HUES6 (cell line): ENCODE data around the gene NEU4.

Source experiments
- H3K27ac ChIP-seq: 2 replicates; pipeline ENCODE4 v1.7.0; 2013; ENCODE audit warnings: low read depth, mild to moderate bottlenecking, low read length, inconsistent platforms
- H3K27me3 ChIP-seq: 2 replicates; pipeline ENCODE4 v1.6.1; 2013; ENCODE audit warnings: low read length; ENCODE audit not compliant: control insufficient read depth, insufficient read depth
- H3K36me3 ChIP-seq: 2 replicates; pipeline ENCODE4 v1.6.1; 2013; ENCODE audit warnings: low read length; ENCODE audit not compliant: control insufficient read depth, insufficient read depth
- H3K4me1 ChIP-seq: 2 replicates; pipeline ENCODE4 v1.6.1; 2013; ENCODE audit warnings: low read length; ENCODE audit not compliant: control insufficient read depth, insufficient read depth
- H3K4me3 ChIP-seq: 2 replicates; pipeline ENCODE4 v1.5.1; 2013; ENCODE audit warnings: low read depth, low read length
- H3K9ac ChIP-seq: one replicate; pipeline ENCODE4 v1.6.1; 2013; ENCODE audit warnings: mild to moderate bottlenecking, low read length
- H3K9me3 ChIP-seq: 2 replicates; pipeline ENCODE4 v1.6.1; 2013; ENCODE audit warnings: low read depth, low read length; ENCODE audit not compliant: control insufficient read depth, insufficient read depth

Gene NEU4

GRCh38 chr2:241852981-241853631, 44.1 kb downstream of the NEU4 start:
- Histone ChIP-seq H3K27me3 (no peaks in the 10 kb centered on the region), H3K4me1 (no peaks in the 10 kb centered on the region; the same call in 1 of the 2 replicates)

GRCh38 chr2:241853651-241854341, 44.8 kb downstream of the NEU4 start:
- Histone ChIP-seq H3K27me3 (no peaks in the 10 kb centered on the region), H3K27ac (no peak overlapping the region), H3K4me3 (no peak overlapping the region), H3K9ac (no peak overlapping the region), H3K9me3 (no peaks in the 10 kb centered on the region), H3K4me1 (no peaks in the 10 kb centered on the region; the same call in 1 of the 2 replicates), H3K36me3 (no peaks in the 10 kb centered on the region)

More at GRCh38 chr2:241852981-241853631, 44.1 kb downstream of the NEU4 start:
- H3K9ac ChIP-seq, result no peak overlapping the region
- no peaks in the 10 kb centered on the region for H3K36me3 ChIP-seq
- H3K27ac ChIP-seq, result no peak overlapping the region
- H3K4me3 ChIP-seq, result no peak overlapping the region
- H3K9me3 ChIP-seq, result no peaks in the 10 kb centered on the region

- Histone ChIP-seq H3K4me3 (no peak overlapping the region), H3K9ac (no peak overlapping the region), H3K27ac (no peak overlapping the region), H3K9me3 (no peaks in the 10 kb centered on the region), H3K4me1 (peaks cover 5% of the 10 kb centered on the region), H3K36me3 (no peaks in the 10 kb centered on the region), H3K27me3 (no peaks in the 10 kb centered on the region)
These were observed 45.6 kb downstream of the NEU4 start for GRCh38 chr2:241854342-241855244.

GRCh38 chr2:241855245-241855887, 46.4 kb downstream of the NEU4 start:
- no peak overlapping the region for H3K4me3 ChIP-seq
- H3K9me3 ChIP-seq, result no peaks in the 10 kb centered on the region
- no peaks in the 10 kb centered on the region for H3K36me3 ChIP-seq
- no peak overlapping the region for H3K9ac ChIP-seq
- peaks cover 5% of the 10 kb centered on the region for H3K4me1 ChIP-seq
- no peak overlapping the region for H3K27ac ChIP-seq
- no peaks in the 10 kb centered on the region for H3K27me3 ChIP-seq

GRCh38 chr2:241855888-241856422, 47.0 kb downstream of the NEU4 start:
- H3K36me3 ChIP-seq, result no peaks in the 10 kb centered on the region
- H3K27me3 ChIP-seq, result no peaks in the 10 kb centered on the region
- H3K4me1 ChIP-seq, result peaks cover 5% of the 10 kb centered on the region; the same call in 1 of the 2 replicates
- no peak overlapping the region for H3K4me3 ChIP-seq
- no peaks in the 10 kb centered on the region for H3K9me3 ChIP-seq
- H3K9ac ChIP-seq, result no peak overlapping the region
- H3K27ac ChIP-seq, result no peak overlapping the region

GRCh38 chr2:241857041-241857541, 48.1 kb downstream of the NEU4 start:
- H3K27me3 ChIP-seq, result no peaks in the 10 kb centered on the region

GRCh38 chr2:241857572-241858121, 48.7 kb downstream of the NEU4 start:
- Histone ChIP-seq H3K9me3 (no peaks in the 10 kb centered on the region), H3K27ac (no peak overlapping the region), H3K4me3 (no peak overlapping the region), H3K4me1 (peaks cover 8% of the 10 kb centered on the region), H3K27me3 (no peaks in the 10 kb centered on the region), H3K9ac (no peak overlapping the region), H3K36me3 (no peaks in the 10 kb centered on the region)

More at GRCh38 chr2:241857041-241857541, 48.1 kb downstream of the NEU4 start:
- Histone ChIP-seq H3K4me1 (peaks cover 8% of the 10 kb centered on the region), H3K36me3 (no peaks in the 10 kb centered on the region), H3K9me3 (no peaks in the 10 kb centered on the region), H3K27ac (no peak overlapping the region), H3K4me3 (no peak overlapping the region), H3K9ac (no peak overlapping the region)

- Histone ChIP-seq H3K9me3 (no peaks in the 10 kb centered on the region), H3K27ac (no peak within 1 kb of the TSS), H3K9ac (no peak within 1 kb of the TSS), H3K4me3 (no peak within 1 kb of the TSS), H3K4me1 (peaks cover 8% of the 10 kb centered on the region), H3K36me3 (no peaks in the 10 kb centered on the region), H3K27me3 (no peaks in the 10 kb centered on the region)
These were observed 49.4 kb downstream of the NEU4 start, which contains the start of gene PDCD1 for GRCh38 chr2:241858206-241859016. PDCD1 (minus strand) TSS chr2:241858894; CDS start chr2:241858838, 56 bp downstream.

GRCh38 chr2:241859017-241859435, 50.0 kb downstream of the NEU4 start:
- no peak overlapping the region for H3K4me3 ChIP-seq
- H3K9me3 ChIP-seq, result no peaks in the 10 kb centered on the region
- H3K4me1 ChIP-seq, result peaks cover 8% of the 10 kb centered on the region
- H3K9ac ChIP-seq, result no peak overlapping the region
- H3K27ac ChIP-seq, result no peak overlapping the region
- H3K27me3 ChIP-seq, result no peaks in the 10 kb centered on the region
- no peaks in the 10 kb centered on the region for H3K36me3 ChIP-seq
